ENCODE results near the gene LRRC10B. TPM values are rescaled to one million over a fixed set of nuclear protein-coding genes. Genes with fewer than 3 reads are reported as not detected.

Gene LRRC10B
- total and polyA plus RNA-seq, 3 donors from 2014 or later: 4.8 to 6.4 (median 5.5) TPM

- intact Hi-C loops (cut with DNase I; ENCODE audit: low total_unique reads): loop anchor here (10.0 kb wide), 1 partner anchor 147 kb away; no protein-coding TSS in a partner anchor
Measured at GRCh38 chr11:61487342-61488025, 21.1 kb upstream of the LRRC10B start.

GRCh38 chr11:61488651-61489291, 19.8 kb upstream of the LRRC10B start:
- no peak for TF ChIP-seq POLR2A (IDR thresholded peaks at IDR 0.05)
- TF ChIP-seq CTCF (IDR thresholded peaks at IDR 0.05): no peak
- Histone ChIP-seq H3K4me1 (peaks cover 28% of the 10 kb centered on the region), H3K4me3 (peak overlapping the region in 1 of 2 donors; percentile 8), H3K27ac (peak overlapping the region in 1 of 2 donors; percentile 44), H3K9me3 (no peaks in the 10 kb centered on the region), H3K36me3 (ENCODE audit: low read depth, missing control alignments) (no peaks in the 10 kb centered on the region), H3K27me3 (no peaks in the 10 kb centered on the region)
- WGBS, 2 donors: 10 to 11% methylated on average over 18 to 19 of the region's 19 CpGs
- peak; percentile 69 for DNase-seq
- intact Hi-C loops (cut with DNase I; ENCODE audit: low total_unique reads): loop anchor here (10.0 kb wide), 1 partner anchor 146 kb away; no protein-coding TSS in a partner anchor

More at GRCh38 chr11:61487342-61488025, 21.1 kb upstream of the LRRC10B start:
- H3K27ac ChIP-seq: no peak overlapping the region
- no peak overlapping the region for H3K4me3 ChIP-seq
- TF ChIP-seq POLR2A (IDR thresholded peaks at IDR 0.05): no peak
- TF ChIP-seq CTCF (IDR thresholded peaks at IDR 0.05): no peak
- H3K36me3 ChIP-seq (ENCODE audit: low read depth, missing control alignments): no peaks in the 10 kb centered on the region
- no peaks in the 10 kb centered on the region for H3K9me3 ChIP-seq
- WGBS, 2 donors: 84 to 86% methylated on average over 4 of the region's 4 CpGs
- H3K4me1 ChIP-seq: peaks cover 28% of the 10 kb centered on the region
- H3K27me3 ChIP-seq: no peaks in the 10 kb centered on the region
- DNase-seq: no peak

- intact Hi-C loops (cut with DNase I; ENCODE audit: low total_unique reads): loop anchor here (10.0 kb wide), 1 partner anchor 145 kb away; no protein-coding TSS in a partner anchor
Measured at GRCh38 chr11:61489833-61490721, 18.5 kb upstream of the LRRC10B start.

More at GRCh38 chr11:61489833-61490721, 18.5 kb upstream of the LRRC10B start:
- DNase-seq: peak; percentile 41
- TF ChIP-seq CTCF (IDR thresholded peaks at IDR 0.05) (no peak), POLR2A (IDR thresholded peaks at IDR 0.05) (no peak)
- peak overlapping the region in 1 of 2 donors; percentile 44 for H3K27ac ChIP-seq
- 60 to 61% methylated on average over 10 to 13 of the region's 13 CpGs for WGBS, 2 donors
- H3K27me3 ChIP-seq: no peaks in the 10 kb centered on the region
- H3K36me3 ChIP-seq (ENCODE audit: low read depth, missing control alignments): no peaks in the 10 kb centered on the region
- H3K9me3 ChIP-seq: no peaks in the 10 kb centered on the region
- no peak overlapping the region for H3K4me3 ChIP-seq
- H3K4me1 ChIP-seq: peaks cover 30% of the 10 kb centered on the region
